GM21619 (cell line): ENCODE results near the gene ST8SIA6.
"Not testable (repeated sequence)": the region's sequence is repeated elsewhere in the genome, so short reads cannot be mapped to it uniquely, and the experiment has no call there.

ENCODE experiments used
- ATAC-seq: cut with Tn5 transposase; IDR thresholded peaks from one replicate; pipeline ENCODE4 v1.9.1; 2021; ENCODE audit not compliant: unreplicated experiment

The ST8SIA6 gene

GRCh38 chr10:17454161-17455014 lies at the start of gene ST8SIA6:
Gene ST8SIA6 (minus strand): TSS chr10:17454595. CDS start chr10:17454255, 340 bp downstream.
- ATAC-seq: peak; percentile 56

DNA sequence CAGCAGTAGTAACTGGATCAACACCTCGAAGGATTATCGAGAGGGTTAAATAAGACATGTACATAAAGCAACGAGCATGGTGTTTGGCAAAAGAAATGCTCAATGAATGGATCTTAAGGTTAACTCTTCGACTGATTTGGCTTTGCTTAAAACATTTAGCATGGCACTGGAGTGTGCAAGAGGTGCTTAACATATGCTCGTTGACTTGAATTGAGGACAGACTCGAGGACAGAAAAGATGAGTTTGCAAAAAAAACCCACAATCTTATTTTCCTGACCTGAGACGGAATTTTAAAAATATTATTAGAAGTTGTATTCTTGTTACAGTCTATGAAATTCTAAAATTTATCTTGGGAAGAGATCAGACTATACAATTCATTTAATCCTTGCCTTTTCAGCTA lies 49.4 kb upstream of the ST8SIA6 start:
- ATAC-seq: no peak

DNA sequence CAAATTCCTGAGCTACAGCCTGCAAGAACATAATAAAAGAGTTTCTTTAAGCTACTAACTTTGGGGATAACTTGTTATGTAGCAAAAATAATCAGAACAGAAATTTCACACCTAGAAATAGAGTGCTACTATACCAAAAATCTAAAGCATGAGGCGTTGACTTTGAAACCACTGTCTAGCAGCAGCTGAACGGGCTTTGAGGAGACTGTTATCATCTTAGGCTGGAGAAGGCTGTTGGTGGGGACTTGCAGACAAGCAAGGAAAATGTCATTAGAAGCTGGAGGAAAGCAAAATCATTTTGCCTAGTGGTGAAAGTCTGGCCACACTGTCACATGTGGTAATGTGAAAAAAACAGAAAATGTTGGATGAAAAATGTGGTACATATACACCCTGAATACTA lies 48.4 kb upstream of the ST8SIA6 start:
- no peak for ATAC-seq

DNA sequence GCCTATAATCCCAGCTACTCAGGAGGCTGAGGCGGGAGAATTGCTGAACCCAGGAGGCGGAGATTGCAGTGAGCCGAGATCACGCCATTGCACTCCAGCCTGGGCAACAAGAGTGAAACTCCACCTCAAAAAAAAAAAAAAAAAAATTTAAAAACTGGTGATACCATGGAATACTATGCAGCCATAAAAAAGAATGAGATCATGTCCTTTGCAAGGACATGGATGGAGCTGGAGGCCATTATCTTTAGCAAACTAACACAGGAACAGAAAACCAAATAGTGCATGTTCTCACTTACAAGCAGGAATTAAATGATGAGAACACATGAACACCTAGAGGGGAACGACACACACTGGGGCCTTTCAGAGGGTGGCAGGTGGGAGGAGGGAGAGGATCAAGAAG lies 44.6 kb upstream of the ST8SIA6 start:
- ATAC-seq: not testable (repeated sequence)

DNA sequence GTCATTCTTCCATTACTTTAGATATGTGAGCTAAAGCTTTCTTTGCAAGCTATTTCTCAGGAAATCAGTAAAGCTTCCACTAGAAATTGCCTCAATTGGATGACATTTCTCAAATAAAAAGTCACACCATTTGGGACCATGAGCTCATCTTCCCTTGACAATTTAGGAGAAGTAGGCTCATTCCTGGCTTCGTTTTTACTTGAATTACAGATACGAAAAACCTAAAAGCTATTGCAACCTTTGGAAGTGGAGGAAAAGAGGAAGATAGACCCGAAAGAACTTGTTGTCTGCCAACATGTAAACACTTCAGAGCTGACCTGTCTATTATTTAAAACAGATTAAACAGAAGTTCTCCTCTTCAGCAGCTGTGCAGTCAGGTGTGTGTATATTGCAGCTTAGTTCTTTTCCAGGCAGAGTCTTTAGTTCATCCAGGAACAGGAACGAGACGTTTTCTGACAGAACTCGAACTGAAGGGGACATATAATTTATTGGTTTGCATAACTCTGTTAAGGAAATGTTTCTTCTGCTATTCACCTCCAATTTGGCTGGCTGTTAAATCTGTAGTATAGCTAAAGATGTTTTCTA lies 43.1 kb upstream of the ST8SIA6 start:
- ATAC-seq: no peak

DNA sequence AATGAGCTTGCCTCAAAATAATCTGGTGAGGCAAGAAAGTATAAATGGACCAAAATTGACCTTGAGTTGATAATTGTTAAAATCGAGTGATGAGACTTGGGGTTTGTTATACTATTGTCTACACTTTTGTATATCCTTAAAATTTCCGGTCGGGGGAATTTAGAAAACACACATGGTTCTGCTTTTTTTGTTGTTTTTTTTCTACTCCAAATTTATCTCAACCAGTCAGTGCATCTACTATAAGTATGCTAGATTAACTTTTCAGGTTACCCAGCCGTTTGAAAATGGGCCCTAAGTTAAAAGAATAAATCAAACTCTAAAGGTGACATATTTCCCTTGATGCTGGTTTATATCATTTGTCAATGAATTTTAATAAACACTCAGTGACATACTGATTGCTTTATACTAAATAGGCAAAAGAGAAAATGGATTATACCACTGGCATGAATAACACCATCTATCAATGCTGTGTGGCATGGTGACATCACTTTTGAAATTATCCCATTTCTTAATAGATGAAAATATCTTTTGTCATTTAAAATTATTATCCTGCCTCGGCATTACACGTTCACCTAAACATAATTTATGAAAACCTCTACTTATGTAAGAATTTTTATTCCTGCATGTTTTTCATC lies 40.3 kb upstream of the ST8SIA6 start:
- no peak for ATAC-seq

DNA sequence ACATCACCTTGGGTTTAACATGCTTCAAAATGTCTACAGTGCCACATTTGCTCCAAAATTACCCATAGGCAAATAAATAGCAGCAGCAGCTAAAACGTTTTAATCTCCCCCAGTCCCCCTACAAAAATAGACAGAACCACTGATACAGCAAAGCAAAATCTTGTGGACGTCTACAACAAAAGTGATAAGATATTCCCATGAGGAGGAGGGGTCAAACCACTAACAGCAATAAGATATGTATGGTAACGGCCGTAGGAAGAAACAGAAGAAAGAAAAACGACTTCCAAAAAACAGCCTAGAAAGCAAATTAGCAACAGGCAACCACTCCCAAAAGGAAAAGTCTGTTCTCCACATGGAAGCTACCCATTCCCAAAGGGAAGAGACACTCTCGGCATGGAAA lies 34.5 kb upstream of the ST8SIA6 start:
- ATAC-seq: no peak

GRCh38 chr10:17483079-17483478 lies 28.7 kb upstream of the ST8SIA6 start:
- no peak for ATAC-seq

DNA sequence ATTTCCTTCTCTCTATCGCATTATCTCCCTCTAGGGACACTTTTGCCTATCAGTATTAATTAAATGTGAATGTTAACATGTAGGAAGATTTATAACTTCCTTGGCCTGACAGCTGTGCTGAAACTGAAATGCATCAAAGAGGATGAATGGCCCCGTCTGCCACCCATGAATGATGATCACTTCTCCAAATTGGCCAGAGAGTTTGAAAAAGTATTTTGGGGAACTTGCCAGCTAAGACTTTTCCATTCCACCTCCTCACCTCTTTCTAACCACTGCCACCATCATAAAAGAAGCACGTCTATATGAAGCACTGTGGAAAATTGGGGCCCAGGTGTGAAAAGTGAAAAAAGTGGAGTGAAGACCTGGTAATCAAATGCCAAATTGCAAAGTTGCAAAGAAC lies 25.4 kb upstream of the ST8SIA6 start:
- no peak for ATAC-seq

DNA sequence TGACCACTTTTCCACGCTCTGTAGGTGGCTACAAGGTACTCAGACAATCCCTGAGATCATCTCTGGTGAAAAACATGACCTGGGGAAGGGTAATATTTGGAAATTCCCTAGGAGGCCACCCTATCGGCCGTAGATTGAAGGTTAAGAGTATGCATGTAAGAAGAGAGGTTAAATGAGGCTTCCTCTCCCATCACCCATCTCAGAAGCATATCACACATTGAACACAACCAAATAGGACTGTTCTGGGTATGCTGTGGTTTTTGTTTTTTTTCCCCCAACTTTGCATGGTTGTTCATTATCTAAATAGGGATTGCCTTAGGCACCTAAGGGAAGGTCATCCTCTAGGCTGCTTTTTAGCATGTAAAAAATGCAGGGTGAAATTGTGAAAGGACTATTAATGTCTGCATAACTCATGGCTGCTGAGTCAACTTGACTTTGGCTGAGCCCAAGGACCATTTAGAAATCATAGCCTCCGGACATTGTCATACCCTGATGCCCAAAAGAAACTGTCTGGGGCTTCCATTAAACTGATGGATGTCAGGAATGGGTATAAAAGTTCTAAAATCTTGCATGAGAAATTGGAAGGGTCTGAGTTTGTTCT lies 24.7 kb upstream of the ST8SIA6 start:
- ATAC-seq: no peak

DNA sequence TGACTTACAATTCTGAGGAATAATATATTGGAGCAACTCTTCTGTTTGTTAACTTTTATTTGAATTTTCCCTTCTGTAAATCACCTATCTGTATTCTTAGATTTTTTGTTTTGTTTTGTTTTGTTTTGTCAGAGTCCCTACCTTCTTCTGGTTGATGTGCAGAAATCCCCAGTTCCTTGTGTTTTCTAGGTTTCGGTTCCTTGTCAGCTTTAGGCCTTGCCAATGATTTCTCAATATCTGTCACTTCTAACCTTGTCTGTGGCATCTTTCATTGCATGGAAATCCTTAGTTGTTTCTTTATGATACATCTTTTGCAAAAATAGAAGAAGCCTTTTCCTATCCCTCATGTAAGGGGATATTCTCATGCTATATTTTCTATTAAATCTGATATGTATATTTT lies 21.7 kb upstream of the ST8SIA6 start:
- no peak for ATAC-seq

DNA sequence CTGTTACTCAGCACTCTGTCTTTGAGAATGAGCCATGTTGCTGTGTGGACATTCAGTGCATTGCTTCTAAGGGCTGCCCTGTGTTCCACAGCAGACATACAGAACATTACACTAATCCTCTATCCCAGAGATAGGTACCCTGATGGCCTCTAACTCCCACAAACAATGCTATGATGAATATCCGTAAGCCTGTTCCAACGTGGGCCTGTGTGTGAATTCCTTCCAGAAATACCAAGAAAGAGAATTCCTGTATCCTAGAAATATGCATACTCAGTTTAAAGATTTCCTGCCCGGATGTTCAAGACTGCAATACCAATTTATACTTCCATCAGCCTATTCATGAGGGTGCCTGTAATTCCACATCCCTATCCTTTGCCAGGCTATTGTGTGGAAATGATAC lies 21.3 kb upstream of the ST8SIA6 start:
- ATAC-seq: no peak

DNA sequence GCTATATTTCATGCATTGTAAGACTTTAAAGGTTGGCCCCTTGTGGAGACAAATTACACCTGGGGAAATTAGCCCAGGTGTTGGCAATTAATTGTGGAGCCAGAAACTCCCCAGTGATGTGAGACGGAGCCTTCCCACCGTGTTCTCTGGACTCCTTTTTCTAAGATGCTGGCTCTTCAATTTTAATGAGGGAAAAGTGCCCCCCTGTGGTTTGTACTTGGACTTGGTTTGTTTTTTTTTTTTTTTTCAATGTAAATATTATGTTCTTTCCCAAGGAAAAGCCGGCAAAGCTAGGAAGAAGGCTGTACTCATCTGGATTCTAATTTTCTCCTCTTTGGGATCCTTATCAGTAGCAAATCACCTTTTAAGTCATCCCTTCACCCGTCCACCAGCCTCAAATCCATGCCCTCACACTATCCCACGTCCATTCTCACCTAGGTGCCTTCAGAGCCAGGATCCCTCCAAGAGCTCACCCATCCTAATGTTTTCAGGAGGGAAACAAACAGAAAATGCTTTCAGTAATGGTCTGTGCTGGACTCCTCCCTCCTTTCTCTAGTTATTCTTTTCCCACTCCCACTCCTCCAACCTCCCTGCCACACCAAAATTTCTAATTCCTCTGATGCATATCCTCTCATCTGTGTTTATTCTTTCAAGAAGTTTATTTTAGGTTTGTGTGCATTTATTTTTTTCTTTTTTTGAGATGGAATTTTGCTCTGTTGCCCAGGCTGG lies 20.4 kb upstream of the ST8SIA6 start:
- ATAC-seq: no peak

GRCh38 chr10:17473228-17473950 lies 19.0 kb upstream of the ST8SIA6 start:
- no peak for ATAC-seq

GRCh38 chr10:17472481-17473227 lies 18.3 kb upstream of the ST8SIA6 start:
- ATAC-seq: no peak

DNA sequence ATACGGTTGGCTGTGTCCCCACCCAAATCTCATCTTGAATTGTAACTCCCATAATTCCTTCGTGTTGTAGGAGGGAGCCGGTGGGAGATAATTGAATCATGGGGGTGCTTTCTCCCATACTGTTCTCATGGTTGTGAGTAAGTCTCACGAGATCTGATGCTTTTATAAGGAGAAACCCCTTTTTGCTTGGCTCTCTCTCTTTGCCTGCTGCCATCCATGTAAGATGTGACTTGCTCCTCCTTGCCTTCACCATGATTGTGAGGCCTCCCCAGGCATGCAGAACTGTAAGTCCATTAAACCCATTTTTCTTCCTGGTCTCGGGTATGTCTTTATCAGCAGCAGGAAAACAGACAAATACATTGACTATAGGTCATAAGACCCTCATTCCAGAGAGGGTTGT lies 15.9 kb upstream of the ST8SIA6 start:
- no peak for ATAC-seq

DNA sequence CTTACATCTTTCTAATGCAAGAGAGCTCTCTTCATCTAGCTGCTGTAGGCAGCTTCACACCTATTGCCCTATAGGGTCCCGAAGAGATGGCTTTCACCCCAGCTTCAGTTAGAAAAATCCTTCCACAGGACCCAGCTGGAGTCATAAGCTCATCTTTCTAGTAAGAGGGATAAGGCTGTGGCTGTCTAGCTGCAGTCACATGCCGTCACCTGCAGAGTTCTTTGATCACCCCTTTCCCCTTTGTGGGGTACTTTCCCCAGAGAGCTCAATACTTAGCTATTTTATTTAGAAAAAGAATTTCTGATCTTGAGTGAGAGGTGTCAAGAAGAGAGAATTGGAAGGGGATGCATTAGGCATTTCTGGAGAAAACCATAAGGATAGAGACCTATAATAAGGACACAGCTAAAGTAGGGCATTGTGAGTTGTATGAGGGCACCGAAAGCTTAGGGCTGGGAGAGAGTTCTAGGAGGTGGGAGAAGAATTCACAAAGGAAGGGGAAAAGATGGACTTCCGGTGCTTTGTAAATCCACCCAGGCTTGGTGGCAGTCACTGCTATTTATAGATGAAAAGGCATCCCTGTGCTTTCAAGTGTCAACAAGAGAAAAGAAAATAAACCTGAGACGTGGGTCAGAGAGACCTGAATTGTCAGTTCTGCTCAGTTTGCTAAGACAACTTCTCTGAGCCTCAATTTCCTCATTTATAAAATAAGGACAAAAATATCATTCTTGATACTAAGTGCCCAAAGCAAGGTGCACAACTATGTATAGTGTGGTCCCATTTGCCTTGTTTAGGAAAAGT lies 11.1 kb upstream of the ST8SIA6 start:
- ATAC-seq: no peak

- ATAC-seq: no peak
Observed at GRCh38 chr10:17464545-17464944, 10.2 kb upstream of the ST8SIA6 start.

- ATAC-seq: no peak
Observed at GRCh38 chr10:17460756-17461155, 6.4 kb upstream of the ST8SIA6 start.
